ENCODE results near the gene BAZ2B. TPM values are rescaled to one million over a fixed set of nuclear protein-coding genes. Genes with fewer than 3 reads are reported as not detected.

Gene BAZ2B
- total and polyA plus RNA-seq, 7 donors: 7.6 to 156 (median 105) TPM

DNA sequence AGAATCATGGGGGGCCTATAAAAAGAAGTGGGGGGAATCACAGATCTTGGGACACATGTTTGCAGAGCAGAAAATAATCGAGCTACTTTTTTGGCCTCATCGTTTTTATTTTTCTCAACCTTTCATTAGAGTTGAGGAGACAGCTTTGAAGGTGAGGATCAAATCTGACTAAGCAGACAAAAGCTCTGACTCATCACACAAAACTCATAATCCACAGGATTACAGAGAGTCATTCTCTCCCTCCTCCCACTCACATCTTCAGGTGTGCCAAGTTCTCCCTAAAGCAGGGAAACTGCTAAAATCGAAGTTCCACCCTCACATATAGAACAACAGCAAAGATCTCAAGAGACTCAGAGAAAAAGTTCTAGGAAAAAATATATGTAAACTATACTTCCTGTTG lies 15.6 kb downstream of the BAZ2B start:
- WGBS, 2 donors: 43 to 73% methylated on average over 3 of the region's 3 CpGs
- Histone ChIP-seq H3K9me3 (no peaks in the 10 kb centered on the region), H3K27me3 (no peaks in the 10 kb centered on the region), H3K4me3 (no peak overlapping the region), H3K4me1 (peaks cover 0 to 22% (median 12%) of the 10 kb centered on the region in 4 donors), H3K27ac (no peak overlapping the region), H3K36me3 (no peaks in the 10 kb centered on the region)
- intact Hi-C loops (cut with DNase I): loop anchor here (10.0 kb wide), 1 partner anchor 466 kb away; no protein-coding TSS in a partner anchor
- DNase-seq: no peak
- TF ChIP-seq EP300 (IDR thresholded peaks at IDR 0.05): no peak
- no peak for TF ChIP-seq POLR2AphosphoS5 (IDR thresholded peaks at IDR 0.05)

DNA sequence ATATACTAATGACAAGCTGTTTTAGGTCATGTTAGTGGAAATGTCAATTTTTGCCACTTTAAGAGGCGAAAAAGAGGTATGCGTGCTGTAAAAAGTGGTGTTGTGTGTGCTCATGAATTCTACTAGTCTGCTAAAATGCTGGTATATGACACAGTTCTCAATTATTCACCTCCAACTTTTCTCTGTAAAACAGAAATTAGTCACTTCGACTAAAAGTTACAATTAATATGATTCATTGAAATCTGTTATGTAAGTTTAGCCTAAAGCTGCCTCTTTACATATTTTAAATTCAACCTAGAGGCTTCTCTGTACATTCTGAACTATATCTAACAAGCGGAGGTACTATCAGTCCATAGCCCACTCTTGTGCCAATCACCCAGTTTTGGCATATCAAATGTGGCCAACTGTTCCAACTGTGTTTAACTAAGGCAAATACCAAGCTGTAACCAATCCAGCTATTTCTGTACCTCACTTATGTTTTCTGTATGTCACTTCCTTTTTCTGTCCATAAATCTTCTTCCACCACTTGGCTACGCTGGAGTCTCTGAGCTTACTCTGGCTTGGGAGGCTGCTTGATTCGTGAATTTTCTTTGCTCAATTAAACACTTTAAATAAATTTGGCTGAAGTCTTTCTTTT lies 20.8 kb downstream of the BAZ2B start:
- DNase-seq: no peak
- no peak overlapping the region for H3K4me3 ChIP-seq
- H3K27me3 ChIP-seq: no peaks in the 10 kb centered on the region
- TF ChIP-seq POLR2A (IDR thresholded peaks at IDR 0.05): no peak
- TF ChIP-seq, protein P1, sequence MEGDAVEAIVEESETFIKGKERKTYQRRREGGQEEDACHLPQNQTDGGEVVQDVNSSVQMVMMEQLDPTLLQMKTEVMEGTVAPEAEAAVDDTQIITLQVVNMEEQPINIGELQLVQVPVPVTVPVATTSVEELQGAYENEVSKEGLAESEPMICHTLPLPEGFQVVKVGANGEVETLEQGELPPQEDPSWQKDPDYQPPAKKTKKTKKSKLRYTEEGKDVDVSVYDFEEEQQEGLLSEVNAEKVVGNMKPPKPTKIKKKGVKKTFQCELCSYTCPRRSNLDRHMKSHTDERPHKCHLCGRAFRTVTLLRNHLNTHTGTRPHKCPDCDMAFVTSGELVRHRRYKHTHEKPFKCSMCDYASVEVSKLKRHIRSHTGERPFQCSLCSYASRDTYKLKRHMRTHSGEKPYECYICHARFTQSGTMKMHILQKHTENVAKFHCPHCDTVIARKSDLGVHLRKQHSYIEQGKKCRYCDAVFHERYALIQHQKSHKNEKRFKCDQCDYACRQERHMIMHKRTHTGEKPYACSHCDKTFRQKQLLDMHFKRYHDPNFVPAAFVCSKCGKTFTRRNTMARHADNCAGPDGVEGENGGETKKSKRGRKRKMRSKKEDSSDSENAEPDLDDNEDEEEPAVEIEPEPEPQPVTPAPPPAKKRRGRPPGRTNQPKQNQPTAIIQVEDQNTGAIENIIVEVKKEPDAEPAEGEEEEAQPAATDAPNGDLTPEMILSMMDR (IDR thresholded peaks at IDR 0.05): no peak
- TF ChIP-seq EP300 (IDR thresholded peaks at IDR 0.05): no peak
- no peak for TF ChIP-seq POLR2AphosphoS5 (IDR thresholded peaks at IDR 0.05)
- peaks cover 0 to 15% (median 6%) of the 10 kb centered on the region in 4 donors for H3K4me1 ChIP-seq
- intact Hi-C loops (cut with DNase I): no loop called here
- no peaks in the 10 kb centered on the region for H3K9me3 ChIP-seq
- WGBS, 2 donors: 53 to 62% methylated on average over 6 of the region's 6 CpGs
- H3K36me3 ChIP-seq: no peaks in the 10 kb centered on the region
- H3K27ac ChIP-seq: no peak overlapping the region

DNA sequence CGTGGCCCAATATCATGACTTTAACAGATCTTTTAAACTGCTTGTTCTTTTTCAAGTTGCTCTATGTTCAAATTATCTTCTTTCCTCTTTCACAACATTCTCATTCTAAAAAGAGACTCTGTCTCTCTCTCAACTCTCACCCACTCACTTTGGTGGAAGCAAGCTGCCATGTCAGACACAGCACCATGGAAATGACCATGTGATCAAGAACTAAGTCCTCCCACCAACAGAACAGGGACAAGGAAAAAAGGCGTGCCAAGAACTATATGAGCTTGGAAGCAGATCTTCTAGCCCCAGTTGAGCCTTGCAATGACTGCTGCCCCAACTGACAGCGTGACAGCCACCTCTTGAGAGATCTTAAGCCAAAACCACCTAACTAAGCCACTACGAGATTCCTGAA lies 23.9 kb downstream of the BAZ2B start:
- no peaks in the 10 kb centered on the region for H3K9me3 ChIP-seq
- WGBS, 2 donors: 62 to 64% methylated on average over 4 of the region's 4 CpGs
- no peak overlapping the region for H3K4me3 ChIP-seq
- H3K27me3 ChIP-seq: no peaks in the 10 kb centered on the region
- TF ChIP-seq, protein P1 (IDR thresholded peaks at IDR 0.05): no peak
- TF ChIP-seq POLR2AphosphoS5 (IDR thresholded peaks at IDR 0.05) (no peak), EP300 (IDR thresholded peaks at IDR 0.05) (no peak)
- H3K27ac ChIP-seq: no peak overlapping the region
- intact Hi-C loops (cut with DNase I): no loop called here
- peaks cover 0 to 12% (median 5%) of the 10 kb centered on the region in 4 donors for H3K4me1 ChIP-seq
- no peaks in the 10 kb centered on the region for H3K36me3 ChIP-seq
- DNase-seq: no peak

DNA sequence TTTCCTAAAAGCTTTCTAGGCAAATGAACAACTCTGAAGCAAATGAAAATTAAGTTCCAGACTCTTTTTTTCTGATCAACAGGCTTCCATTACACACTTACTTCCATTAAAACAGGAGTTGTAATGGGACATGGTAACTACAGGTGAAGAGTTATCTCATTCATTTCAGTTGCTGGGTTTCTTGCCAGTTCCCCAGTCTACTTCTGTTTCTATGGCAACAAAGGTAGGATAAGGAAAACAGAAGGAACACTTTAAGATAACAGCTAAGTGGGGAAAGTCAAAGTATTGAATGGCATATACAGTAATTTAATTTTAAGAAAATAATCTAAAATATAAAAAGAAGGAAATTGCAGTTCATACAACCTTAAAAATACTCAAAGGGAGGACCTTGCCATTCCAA lies 25.1 kb downstream of the BAZ2B start:
- Histone ChIP-seq H3K27ac (no peak overlapping the region), H3K9me3 (no peaks in the 10 kb centered on the region), H3K4me3 (no peak overlapping the region), H3K36me3 (no peaks in the 10 kb centered on the region), H3K4me1 (peaks cover 0 to 12% (median 5%) of the 10 kb centered on the region in 4 donors), H3K27me3 (no peaks in the 10 kb centered on the region)
- no peak for DNase-seq
- intact Hi-C loops (cut with DNase I): no loop called here
- no peak for TF ChIP-seq POLR2A (IDR thresholded peaks at IDR 0.05)
- no peak for TF ChIP-seq POLR2AphosphoS5 (IDR thresholded peaks at IDR 0.05)
- no peak for TF ChIP-seq EP300 (IDR thresholded peaks at IDR 0.05)
- TF ChIP-seq, protein P1 (IDR thresholded peaks at IDR 0.05): no peak

DNA sequence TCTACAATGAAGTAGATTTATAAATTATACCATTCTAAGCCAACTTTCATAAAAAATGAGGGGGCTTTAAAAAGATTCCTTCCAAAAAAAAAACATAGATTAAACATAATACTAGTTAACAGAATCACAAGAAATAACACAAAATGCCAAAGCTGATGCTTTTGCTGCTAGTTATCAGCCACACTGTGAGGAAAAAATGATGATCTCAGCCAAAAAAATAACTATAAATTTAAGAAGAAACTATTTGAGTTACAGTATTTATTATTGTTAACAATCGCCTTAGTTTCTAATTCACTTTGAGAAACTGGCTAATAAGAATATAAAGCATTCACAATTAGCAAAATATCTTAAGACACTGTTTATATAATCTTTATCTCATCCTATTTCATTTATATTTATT lies 27.1 kb downstream of the BAZ2B start:
- 82 to 96% methylated on average over 1 of the region's 1 CpG for WGBS, 2 donors

More for the DNA sequence above, 27.1 kb downstream of the BAZ2B start:
- intact Hi-C loops (cut with DNase I): no loop called here
- Histone ChIP-seq H3K36me3 (no peaks in the 10 kb centered on the region), H3K27ac (no peak overlapping the region), H3K27me3 (no peaks in the 10 kb centered on the region), H3K9me3 (no peaks in the 10 kb centered on the region), H3K4me1 (peaks cover 0 to 11% (median 4%) of the 10 kb centered on the region in 4 donors), H3K4me3 (no peak overlapping the region)
- TF ChIP-seq, protein P1 (IDR thresholded peaks at IDR 0.05): no peak
- TF ChIP-seq POLR2A (IDR thresholded peaks at IDR 0.05) (no peak), POLR2AphosphoS5 (IDR thresholded peaks at IDR 0.05) (no peak), EP300 (IDR thresholded peaks at IDR 0.05) (no peak)
- DNase-seq: no peak

Measured in sigmoid colon (tissue), 7 donors.